Liver (tissue), 3 donors: Measurements from ENCODE around the gene CNTN5.

Experiments used
- FOXA1 ChIP-seq: IDR thresholded peaks from 2 replicates; pipeline ENCODE4 v1.6.1; 2016; ENCODE audit warnings: antibody characterized with exemption
- NR2F2 ChIP-seq: IDR thresholded peaks from 2 replicates; pipeline ENCODE4 v1.6.1; 2016; ENCODE audit warnings: antibody characterized with exemption
- RAD21 ChIP-seq, 2 donors: IDR thresholded peaks; 2 replicates each; pipeline ENCODE4 v1.6.1; 2016; ENCODE audit warnings: antibody characterized with exemption in 2 of 2, mild to moderate bottlenecking in 2 of 2
- TAF1 ChIP-seq: conservative IDR thresholded peaks from 2 replicates; pipeline ENCODE4 v1.6.1; 2016; ENCODE audit warnings: antibody characterized with exemption, mild to moderate bottlenecking
- YY1 ChIP-seq: IDR thresholded peaks from 2 replicates; pipeline ENCODE4 v1.6.1; 2016; ENCODE audit warnings: antibody characterized with exemption, mild to moderate bottlenecking
- TF ChIP-seq, protein P1 (sequence below): fragments of 150-350 bp; IDR thresholded peaks from 2 replicates; pipeline ENCODE4 v1.5.1; 2017; ENCODE audit warnings: improper control_type of control experiment, low read depth, low read length; ENCODE audit not compliant: missing input control
- TF ChIP-seq, protein P2 (sequence below): IDR thresholded peaks from 2 replicates; pipeline ENCODE4 v1.6.1; 2016; ENCODE audit warnings: antibody characterized with exemption
- TF ChIP-seq, protein P3 (sequence below): IDR thresholded peaks from 2 replicates; pipeline ENCODE4 v1.6.1; 2016; ENCODE audit warnings: antibody characterized with exemption
- TF ChIP-seq, protein P4 (sequence below): IDR thresholded peaks from 2 replicates; pipeline ENCODE4 v1.6.1; 2016; ENCODE audit warnings: antibody characterized with exemption, mild to moderate bottlenecking
- donor health status: healthy.
- donor health status: healthy.

DNA sequence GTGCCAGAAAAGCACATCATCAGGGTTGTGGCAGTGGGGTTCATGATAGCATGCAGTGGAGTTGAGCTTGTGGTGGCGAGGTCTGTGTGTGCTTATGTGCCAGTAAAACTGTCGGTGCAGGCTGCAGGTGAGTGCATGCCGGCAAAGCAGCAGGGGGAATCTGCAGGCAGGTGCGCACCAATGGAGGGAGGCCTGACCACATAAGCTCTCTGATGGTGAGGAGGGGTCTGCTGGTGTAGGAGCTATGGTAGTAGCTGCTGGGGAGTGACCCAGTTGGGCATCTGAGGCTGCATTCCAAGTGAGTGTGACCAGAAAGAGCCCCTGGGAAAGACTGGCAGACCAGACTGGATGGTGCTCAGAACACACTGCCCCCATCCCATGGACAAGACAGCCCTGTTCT lies 121.5 kb downstream of the CNTN5 start:
- TF ChIP-seq, protein P1, sequence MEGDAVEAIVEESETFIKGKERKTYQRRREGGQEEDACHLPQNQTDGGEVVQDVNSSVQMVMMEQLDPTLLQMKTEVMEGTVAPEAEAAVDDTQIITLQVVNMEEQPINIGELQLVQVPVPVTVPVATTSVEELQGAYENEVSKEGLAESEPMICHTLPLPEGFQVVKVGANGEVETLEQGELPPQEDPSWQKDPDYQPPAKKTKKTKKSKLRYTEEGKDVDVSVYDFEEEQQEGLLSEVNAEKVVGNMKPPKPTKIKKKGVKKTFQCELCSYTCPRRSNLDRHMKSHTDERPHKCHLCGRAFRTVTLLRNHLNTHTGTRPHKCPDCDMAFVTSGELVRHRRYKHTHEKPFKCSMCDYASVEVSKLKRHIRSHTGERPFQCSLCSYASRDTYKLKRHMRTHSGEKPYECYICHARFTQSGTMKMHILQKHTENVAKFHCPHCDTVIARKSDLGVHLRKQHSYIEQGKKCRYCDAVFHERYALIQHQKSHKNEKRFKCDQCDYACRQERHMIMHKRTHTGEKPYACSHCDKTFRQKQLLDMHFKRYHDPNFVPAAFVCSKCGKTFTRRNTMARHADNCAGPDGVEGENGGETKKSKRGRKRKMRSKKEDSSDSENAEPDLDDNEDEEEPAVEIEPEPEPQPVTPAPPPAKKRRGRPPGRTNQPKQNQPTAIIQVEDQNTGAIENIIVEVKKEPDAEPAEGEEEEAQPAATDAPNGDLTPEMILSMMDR = no peak
- TF ChIP-seq NR2F2 (no peak), RAD21 (IDR thresholded peaks at IDR 0.05) (no peak), FOXA1 (no peak), TAF1 (no peak), YY1 (no peak)
- TF ChIP-seq, protein P2, sequence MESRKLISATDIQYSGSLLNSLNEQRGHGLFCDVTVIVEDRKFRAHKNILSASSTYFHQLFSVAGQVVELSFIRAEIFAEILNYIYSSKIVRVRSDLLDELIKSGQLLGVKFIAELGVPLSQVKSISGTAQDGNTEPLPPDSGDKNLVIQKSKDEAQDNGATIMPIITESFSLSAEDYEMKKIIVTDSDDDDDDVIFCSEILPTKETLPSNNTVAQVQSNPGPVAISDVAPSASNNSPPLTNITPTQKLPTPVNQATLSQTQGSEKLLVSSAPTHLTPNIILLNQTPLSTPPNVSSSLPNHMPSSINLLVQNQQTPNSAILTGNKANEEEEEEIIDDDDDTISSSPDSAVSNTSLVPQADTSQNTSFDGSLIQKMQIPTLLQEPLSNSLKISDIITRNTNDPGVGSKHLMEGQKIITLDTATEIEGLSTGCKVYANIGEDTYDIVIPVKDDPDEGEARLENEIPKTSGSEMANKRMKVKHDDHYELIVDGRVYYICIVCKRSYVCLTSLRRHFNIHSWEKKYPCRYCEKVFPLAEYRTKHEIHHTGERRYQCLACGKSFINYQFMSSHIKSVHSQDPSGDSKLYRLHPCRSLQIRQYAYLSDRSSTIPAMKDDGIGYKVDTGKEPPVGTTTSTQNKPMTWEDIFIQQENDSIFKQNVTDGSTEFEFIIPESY = no peak
- TF ChIP-seq, protein P3, sequence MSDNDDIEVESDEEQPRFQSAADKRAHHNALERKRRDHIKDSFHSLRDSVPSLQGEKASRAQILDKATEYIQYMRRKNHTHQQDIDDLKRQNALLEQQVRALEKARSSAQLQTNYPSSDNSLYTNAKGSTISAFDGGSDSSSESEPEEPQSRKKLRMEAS = no peak
- TF ChIP-seq, protein P4, sequence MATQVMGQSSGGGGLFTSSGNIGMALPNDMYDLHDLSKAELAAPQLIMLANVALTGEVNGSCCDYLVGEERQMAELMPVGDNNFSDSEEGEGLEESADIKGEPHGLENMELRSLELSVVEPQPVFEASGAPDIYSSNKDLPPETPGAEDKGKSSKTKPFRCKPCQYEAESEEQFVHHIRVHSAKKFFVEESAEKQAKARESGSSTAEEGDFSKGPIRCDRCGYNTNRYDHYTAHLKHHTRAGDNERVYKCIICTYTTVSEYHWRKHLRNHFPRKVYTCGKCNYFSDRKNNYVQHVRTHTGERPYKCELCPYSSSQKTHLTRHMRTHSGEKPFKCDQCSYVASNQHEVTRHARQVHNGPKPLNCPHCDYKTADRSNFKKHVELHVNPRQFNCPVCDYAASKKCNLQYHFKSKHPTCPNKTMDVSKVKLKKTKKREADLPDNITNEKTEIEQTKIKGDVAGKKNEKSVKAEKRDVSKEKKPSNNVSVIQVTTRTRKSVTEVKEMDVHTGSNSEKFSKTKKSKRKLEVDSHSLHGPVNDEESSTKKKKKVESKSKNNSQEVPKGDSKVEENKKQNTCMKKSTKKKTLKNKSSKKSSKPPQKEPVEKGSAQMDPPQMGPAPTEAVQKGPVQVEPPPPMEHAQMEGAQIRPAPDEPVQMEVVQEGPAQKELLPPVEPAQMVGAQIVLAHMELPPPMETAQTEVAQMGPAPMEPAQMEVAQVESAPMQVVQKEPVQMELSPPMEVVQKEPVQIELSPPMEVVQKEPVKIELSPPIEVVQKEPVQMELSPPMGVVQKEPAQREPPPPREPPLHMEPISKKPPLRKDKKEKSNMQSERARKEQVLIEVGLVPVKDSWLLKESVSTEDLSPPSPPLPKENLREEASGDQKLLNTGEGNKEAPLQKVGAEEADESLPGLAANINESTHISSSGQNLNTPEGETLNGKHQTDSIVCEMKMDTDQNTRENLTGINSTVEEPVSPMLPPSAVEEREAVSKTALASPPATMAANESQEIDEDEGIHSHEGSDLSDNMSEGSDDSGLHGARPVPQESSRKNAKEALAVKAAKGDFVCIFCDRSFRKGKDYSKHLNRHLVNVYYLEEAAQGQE = no peak
